Measurements from ENCODE around the gene MPHOSPH6. TPM values are rescaled to one million over a fixed set of nuclear protein-coding genes. Genes with fewer than 3 reads are reported as not detected.

Gene MPHOSPH6
- total RNA-seq, 4 donors from 2014 or later = 5.0 to 47.7 (median 32.4) TPM; not detected in 1

- intact Hi-C loops (cut with DNase I; ENCODE audit: low total_unique reads) = no loop called here
- Histone ChIP-seq H3K27ac (peak overlapping the region in 1 of 4 donors; percentile 45), H3K36me3 (no peaks in the 10 kb centered on the region), H3K4me1 (no peaks in the 10 kb centered on the region), H3K27me3 (no peaks in the 10 kb centered on the region), H3K4me3 (peak overlapping the region in 1 of 4 donors; percentile 36), H3K9me3 (no peaks in the 10 kb centered on the region)
- no peak for DNase-seq
- in situ Hi-C loops (cut with MboI; ENCODE audit: low pct_ligation_motif_present in 1 of 4, low pct_unique_long_range_greater_than_20kb in 1 of 4, low sequenced_read_pairs in 3 of 4) = no loop called here
- WGBS, 2 donors (ENCODE audit: low coverage in 1 of 2) = 86 to 87% methylated on average over 12 to 15 of the region's 15 CpGs
- TF ChIP-seq EP300 (IDR thresholded peaks at IDR 0.05; ENCODE audit: low read depth) = no peak
- no peak for TF ChIP-seq CTCF (IDR thresholded peaks at IDR 0.05)
- TF ChIP-seq POLR2AphosphoS5 (IDR thresholded peaks at IDR 0.05) = no peak
- no peak for TF ChIP-seq POLR2A (IDR thresholded peaks at IDR 0.05)
Observed at GRCh38 chr16:82138478-82139285, 31.3 kb downstream of the MPHOSPH6 start.

DNA sequence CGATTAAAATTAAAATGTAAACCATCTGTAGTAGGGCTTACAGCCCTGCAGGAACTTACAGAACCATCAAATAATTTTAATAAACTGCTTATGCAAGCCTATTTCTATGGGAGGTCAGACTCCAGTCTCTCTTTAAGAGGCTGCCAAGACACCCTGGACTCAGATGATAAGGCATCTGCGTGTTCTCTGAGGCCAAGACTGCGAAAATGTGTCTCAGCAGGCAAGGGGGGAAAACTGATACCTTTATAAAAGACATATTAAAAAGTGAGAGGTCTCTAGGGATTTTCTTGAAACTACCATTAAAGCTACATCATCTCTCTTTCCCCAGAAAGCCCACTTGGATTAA, 32.2 kb downstream of the MPHOSPH6 start:
- in situ Hi-C loops (cut with MboI; ENCODE audit: low pct_ligation_motif_present in 1 of 4, low pct_unique_long_range_greater_than_20kb in 1 of 4, low sequenced_read_pairs in 3 of 4) (no loop called here), intact Hi-C loops (cut with DNase I; ENCODE audit: low total_unique reads) (no loop called here)
- no peaks in the 10 kb centered on the region for H3K36me3 ChIP-seq
- TF ChIP-seq POLR2AphosphoS5 (IDR thresholded peaks at IDR 0.05) (no peak), POLR2A (IDR thresholded peaks at IDR 0.05) (no peak), CTCF (IDR thresholded peaks at IDR 0.05) (no peak), EP300 (IDR thresholded peaks at IDR 0.05; ENCODE audit: low read depth) (no peak)
- H3K4me1 ChIP-seq = no peaks in the 10 kb centered on the region
- no peaks in the 10 kb centered on the region for H3K27me3 ChIP-seq
- no peak overlapping the region for H3K4me3 ChIP-seq
- H3K27ac ChIP-seq = no peak overlapping the region
- WGBS, 2 donors (ENCODE audit: low coverage in 1 of 2) = 88 to 92% methylated on average over 3 of the region's 3 CpGs
- DNase-seq = no peak
- no peaks in the 10 kb centered on the region for H3K9me3 ChIP-seq

GRCh38 chr16:82136956-82137821, 32.8 kb downstream of the MPHOSPH6 start:
- no peaks in the 10 kb centered on the region for H3K36me3 ChIP-seq
- in situ Hi-C loops (cut with MboI; ENCODE audit: low pct_ligation_motif_present in 1 of 4, low pct_unique_long_range_greater_than_20kb in 1 of 4, low sequenced_read_pairs in 3 of 4) = no loop called here
- TF ChIP-seq POLR2AphosphoS5 (IDR thresholded peaks at IDR 0.05) (no peak), CTCF (IDR thresholded peaks at IDR 0.05) (no peak), EP300 (IDR thresholded peaks at IDR 0.05; ENCODE audit: low read depth) (no peak), POLR2A (IDR thresholded peaks at IDR 0.05) (no peak)

GRCh38 chr16:82135844-82136243, 34.2 kb downstream of the MPHOSPH6 start:
- 78 to 83% methylated on average over 6 to 8 of the region's 8 CpGs for WGBS, 2 donors (ENCODE audit: low coverage in 1 of 2)
- intact Hi-C loops (cut with DNase I; ENCODE audit: low total_unique reads) = no loop called here

More at GRCh38 chr16:82136956-82137821, 32.8 kb downstream of the MPHOSPH6 start:
- Histone ChIP-seq H3K27ac (no peak overlapping the region), H3K4me1 (no peaks in the 10 kb centered on the region), H3K27me3 (no peaks in the 10 kb centered on the region), H3K9me3 (no peaks in the 10 kb centered on the region), H3K4me3 (no peak overlapping the region)
- 95 to 97% methylated on average over 6 to 9 of the region's 9 CpGs for whole genome bisulfite sequencing, 2 donors (ENCODE audit: low coverage in 1 of 2)
- DNase-seq = no peak
- intact Hi-C loops (cut with DNase I; ENCODE audit: low total_unique reads) = no loop called here

More at GRCh38 chr16:82135844-82136243, 34.2 kb downstream of the MPHOSPH6 start:
- H3K27me3 ChIP-seq = no peaks in the 10 kb centered on the region
- no peaks in the 10 kb centered on the region for H3K4me1 ChIP-seq
- no peaks in the 10 kb centered on the region for H3K9me3 ChIP-seq
- TF ChIP-seq POLR2AphosphoS5 (IDR thresholded peaks at IDR 0.05) = no peak
- TF ChIP-seq CTCF (IDR thresholded peaks at IDR 0.05) = no peak
- no peak for TF ChIP-seq POLR2A (IDR thresholded peaks at IDR 0.05)
- no peak for TF ChIP-seq EP300 (IDR thresholded peaks at IDR 0.05; ENCODE audit: low read depth)
- H3K36me3 ChIP-seq = no peaks in the 10 kb centered on the region
- DNase-seq = no peak
- no peak overlapping the region for H3K4me3 ChIP-seq
- in situ Hi-C loops (cut with MboI; ENCODE audit: low pct_ligation_motif_present in 1 of 4, low pct_unique_long_range_greater_than_20kb in 1 of 4, low sequenced_read_pairs in 3 of 4) = no loop called here
- H3K27ac ChIP-seq = no peak overlapping the region
